Measurements from ENCODE around the gene MCM5.
A peak's percentile ranks its signal among the peaks of the same experiment; 100 is the strongest.
"Not testable (repeated sequence)": the region's sequence is repeated elsewhere in the genome, so short reads cannot be mapped to it uniquely, and the experiment has no call there.

The MCM5 gene

GRCh38 chr22:35363566-35364086 lies 36.3 kb upstream of the MCM5 start:
- H3K9me3 ChIP-seq (ENCODE audit: control insufficient read depth in 2 of 2, low read length in 2 of 2) = no peaks in the 10 kb centered on the region
- H3K27ac ChIP-seq (ENCODE audit: low read depth in 2 of 2, low read length in 2 of 2) = no peak overlapping the region
- peaks cover 3 to 16% of the 10 kb centered on the region in 2 donors for H3K4me1 ChIP-seq (ENCODE audit: control insufficient read depth in 2 of 2, insufficient read depth in 2 of 2, low read length in 2 of 2)
- no peak overlapping the region for H3K4me3 ChIP-seq (ENCODE audit: low read length in 2 of 2)
- H3K9ac ChIP-seq (ENCODE audit: low read depth in 1 of 2, low read length in 2 of 2) = no peak overlapping the region
- no peaks in the 10 kb centered on the region for H3K36me3 ChIP-seq (ENCODE audit: control insufficient read depth in 2 of 2, insufficient read depth in 2 of 2, low read length in 2 of 2)
- H3K27me3 ChIP-seq (ENCODE audit: control insufficient read depth in 2 of 2, insufficient read depth in 2 of 2, low read length in 2 of 2) = no peaks in the 10 kb centered on the region

- H3K27ac ChIP-seq (ENCODE audit: low read depth in 2 of 2, low read length in 2 of 2); H3K9me3 ChIP-seq (ENCODE audit: control insufficient read depth in 2 of 2, low read length in 2 of 2); H3K9ac ChIP-seq (ENCODE audit: low read depth in 1 of 2, low read length in 2 of 2); H3K4me3 ChIP-seq (ENCODE audit: low read length in 2 of 2); H3K36me3 ChIP-seq (ENCODE audit: control insufficient read depth in 2 of 2, insufficient read depth in 2 of 2, low read length in 2 of 2); H3K27me3 ChIP-seq (ENCODE audit: control insufficient read depth in 2 of 2, insufficient read depth in 2 of 2, low read length in 2 of 2): not testable (repeated sequence)
- H3K4me1 ChIP-seq (ENCODE audit: control insufficient read depth in 2 of 2, insufficient read depth in 2 of 2, low read length in 2 of 2) = peaks cover 3 to 16% of the 10 kb centered on the region in 2 donors
Observed at GRCh38 chr22:35364230-35364629, 35.7 kb upstream of the MCM5 start.

- H3K27me3 ChIP-seq (ENCODE audit: control insufficient read depth in 2 of 2, insufficient read depth in 2 of 2, low read length in 2 of 2) = no peaks in the 10 kb centered on the region
- no peaks in the 10 kb centered on the region for H3K36me3 ChIP-seq (ENCODE audit: control insufficient read depth in 2 of 2, insufficient read depth in 2 of 2, low read length in 2 of 2)
- no peak overlapping the region for H3K4me3 ChIP-seq (ENCODE audit: low read length in 2 of 2)
- peak overlapping the region; percentile 6 to 48 for H3K27ac ChIP-seq (ENCODE audit: low read depth in 2 of 2, low read length in 2 of 2)
- H3K9me3 ChIP-seq (ENCODE audit: control insufficient read depth in 2 of 2, low read length in 2 of 2) = no peaks in the 10 kb centered on the region
- peaks cover 6 to 22% of the 10 kb centered on the region in 2 donors for H3K4me1 ChIP-seq (ENCODE audit: control insufficient read depth in 2 of 2, insufficient read depth in 2 of 2, low read length in 2 of 2)
- H3K9ac ChIP-seq (ENCODE audit: low read depth in 1 of 2, low read length in 2 of 2) = peak overlapping the region in 1 of 2 donors; percentile 21
Observed at GRCh38 chr22:35367331-35367886, 32.5 kb upstream of the MCM5 start.

- no peaks in the 10 kb centered on the region for H3K36me3 ChIP-seq (ENCODE audit: control insufficient read depth in 2 of 2, insufficient read depth in 2 of 2, low read length in 2 of 2)
- H3K9me3 ChIP-seq (ENCODE audit: control insufficient read depth in 2 of 2, low read length in 2 of 2) = no peaks in the 10 kb centered on the region
- H3K9ac ChIP-seq (ENCODE audit: low read depth in 1 of 2, low read length in 2 of 2) = no peak overlapping the region
- no peak overlapping the region for H3K27ac ChIP-seq (ENCODE audit: low read depth in 2 of 2, low read length in 2 of 2)
- H3K4me3 ChIP-seq (ENCODE audit: low read length in 2 of 2) = no peak overlapping the region
- peaks cover 6 to 22% of the 10 kb centered on the region in 2 donors for H3K4me1 ChIP-seq (ENCODE audit: control insufficient read depth in 2 of 2, insufficient read depth in 2 of 2, low read length in 2 of 2)
- no peaks in the 10 kb centered on the region for H3K27me3 ChIP-seq (ENCODE audit: control insufficient read depth in 2 of 2, insufficient read depth in 2 of 2, low read length in 2 of 2)
Observed at GRCh38 chr22:35368386-35368785, 31.6 kb upstream of the MCM5 start.

- H3K27ac ChIP-seq (ENCODE audit: low read depth in 2 of 2, low read length in 2 of 2) = no peak overlapping the region
- no peaks in the 10 kb centered on the region for H3K36me3 ChIP-seq (ENCODE audit: control insufficient read depth in 2 of 2, insufficient read depth in 2 of 2, low read length in 2 of 2)
- peaks cover 6 to 24% of the 10 kb centered on the region in 2 donors for H3K4me1 ChIP-seq (ENCODE audit: control insufficient read depth in 2 of 2, insufficient read depth in 2 of 2, low read length in 2 of 2)
- H3K4me3 ChIP-seq (ENCODE audit: low read length in 2 of 2) = no peak overlapping the region
- no peak overlapping the region for H3K9ac ChIP-seq (ENCODE audit: low read depth in 1 of 2, low read length in 2 of 2)
- no peaks in the 10 kb centered on the region for H3K9me3 ChIP-seq (ENCODE audit: control insufficient read depth in 2 of 2, low read length in 2 of 2)
- no peaks in the 10 kb centered on the region for H3K27me3 ChIP-seq (ENCODE audit: control insufficient read depth in 2 of 2, insufficient read depth in 2 of 2, low read length in 2 of 2)
Observed at GRCh38 chr22:35369996-35370395, 29.9 kb upstream of the MCM5 start.

- Histone ChIP-seq H3K9ac (ENCODE audit: low read depth in 1 of 2, low read length in 2 of 2) (no peak overlapping the region), H3K4me3 (ENCODE audit: low read length in 2 of 2) (no peak overlapping the region), H3K36me3 (ENCODE audit: control insufficient read depth in 2 of 2, insufficient read depth in 2 of 2, low read length in 2 of 2) (no peaks in the 10 kb centered on the region), H3K4me1 (ENCODE audit: control insufficient read depth in 2 of 2, insufficient read depth in 2 of 2, low read length in 2 of 2) (peaks cover 27 to 33% of the 10 kb centered on the region in 2 donors), H3K27me3 (ENCODE audit: control insufficient read depth in 2 of 2, insufficient read depth in 2 of 2, low read length in 2 of 2) (no peaks in the 10 kb centered on the region), H3K9me3 (ENCODE audit: control insufficient read depth in 2 of 2, low read length in 2 of 2) (no peaks in the 10 kb centered on the region), H3K27ac (ENCODE audit: low read depth in 2 of 2, low read length in 2 of 2) (no peak overlapping the region)
Observed at GRCh38 chr22:35373781-35374180, 26.2 kb upstream of the MCM5 start.

- H3K4me3 ChIP-seq (ENCODE audit: low read length in 2 of 2) = no peak overlapping the region
- H3K9ac ChIP-seq (ENCODE audit: low read depth in 1 of 2, low read length in 2 of 2) = no peak overlapping the region
- H3K9me3 ChIP-seq (ENCODE audit: control insufficient read depth in 2 of 2, low read length in 2 of 2) = no peaks in the 10 kb centered on the region
- H3K27ac ChIP-seq (ENCODE audit: low read depth in 2 of 2, low read length in 2 of 2) = no peak overlapping the region
- no peaks in the 10 kb centered on the region for H3K27me3 ChIP-seq (ENCODE audit: control insufficient read depth in 2 of 2, insufficient read depth in 2 of 2, low read length in 2 of 2)
- H3K36me3 ChIP-seq (ENCODE audit: control insufficient read depth in 2 of 2, insufficient read depth in 2 of 2, low read length in 2 of 2) = no peaks in the 10 kb centered on the region
- peaks cover 37% of the 10 kb centered on the region in 2 donors for H3K4me1 ChIP-seq (ENCODE audit: control insufficient read depth in 2 of 2, insufficient read depth in 2 of 2, low read length in 2 of 2)
Observed at GRCh38 chr22:35375031-35375430, 24.9 kb upstream of the MCM5 start.

- no peaks in the 10 kb centered on the region for H3K27me3 ChIP-seq (ENCODE audit: control insufficient read depth in 2 of 2, insufficient read depth in 2 of 2, low read length in 2 of 2)
- H3K9me3 ChIP-seq (ENCODE audit: control insufficient read depth in 2 of 2, low read length in 2 of 2) = no peaks in the 10 kb centered on the region
- H3K27ac ChIP-seq (ENCODE audit: low read depth in 2 of 2, low read length in 2 of 2) = no peak overlapping the region
- no peaks in the 10 kb centered on the region for H3K36me3 ChIP-seq (ENCODE audit: control insufficient read depth in 2 of 2, insufficient read depth in 2 of 2, low read length in 2 of 2)
- H3K9ac ChIP-seq (ENCODE audit: low read depth in 1 of 2, low read length in 2 of 2) = no peak overlapping the region
- peaks cover 42% of the 10 kb centered on the region in 2 donors for H3K4me1 ChIP-seq (ENCODE audit: control insufficient read depth in 2 of 2, insufficient read depth in 2 of 2, low read length in 2 of 2)
- no peak overlapping the region for H3K4me3 ChIP-seq (ENCODE audit: low read length in 2 of 2)
Observed at GRCh38 chr22:35375526-35375925, 24.4 kb upstream of the MCM5 start.

GRCh38 chr22:35376728-35377472 lies 23.0 kb upstream of the MCM5 start:
- H3K36me3 ChIP-seq (ENCODE audit: control insufficient read depth in 2 of 2, insufficient read depth in 2 of 2, low read length in 2 of 2) = no peaks in the 10 kb centered on the region
- peak overlapping the region; percentile 60 for H3K9ac ChIP-seq (ENCODE audit: low read depth in 1 of 2, low read length in 2 of 2)
- peak overlapping the region; percentile 5 to 57 for H3K4me3 ChIP-seq (ENCODE audit: low read length in 2 of 2)
- H3K27ac ChIP-seq (ENCODE audit: low read depth in 2 of 2, low read length in 2 of 2) = peak overlapping the region; percentile 81 to 87
- H3K4me1 ChIP-seq (ENCODE audit: control insufficient read depth in 2 of 2, insufficient read depth in 2 of 2, low read length in 2 of 2) = peaks cover 49 to 51% of the 10 kb centered on the region in 2 donors
- no peaks in the 10 kb centered on the region for H3K27me3 ChIP-seq (ENCODE audit: control insufficient read depth in 2 of 2, insufficient read depth in 2 of 2, low read length in 2 of 2)
- no peaks in the 10 kb centered on the region for H3K9me3 ChIP-seq (ENCODE audit: control insufficient read depth in 2 of 2, low read length in 2 of 2)

- Histone ChIP-seq H3K4me1 (ENCODE audit: control insufficient read depth in 2 of 2, insufficient read depth in 2 of 2, low read length in 2 of 2) (peaks cover 46 to 49% of the 10 kb centered on the region in 2 donors), H3K4me3 (ENCODE audit: low read length in 2 of 2) (no peak overlapping the region), H3K9ac (ENCODE audit: low read depth in 1 of 2, low read length in 2 of 2) (no peak overlapping the region), H3K27me3 (ENCODE audit: control insufficient read depth in 2 of 2, insufficient read depth in 2 of 2, low read length in 2 of 2) (no peaks in the 10 kb centered on the region), H3K36me3 (ENCODE audit: control insufficient read depth in 2 of 2, insufficient read depth in 2 of 2, low read length in 2 of 2) (no peaks in the 10 kb centered on the region), H3K27ac (ENCODE audit: low read depth in 2 of 2, low read length in 2 of 2) (peak overlapping the region; percentile 81 to 87), H3K9me3 (ENCODE audit: control insufficient read depth in 2 of 2, low read length in 2 of 2) (no peaks in the 10 kb centered on the region)
Observed at GRCh38 chr22:35377735-35378134, 22.2 kb upstream of the MCM5 start.
